C4-2B (cell line): Measurements from ENCODE around the gene CEP192.

ENCODE experiments used
- H3K27ac ChIP-seq: fragments of 450-650 bp; 2 replicates; pipeline ENCODE4 v1.5.1; 2017
- ZFX ChIP-seq: fragments of 450-650 bp; IDR thresholded peaks from 2 replicates; pipeline ENCODE4 v1.6.1; 2017
- TF ChIP-seq, protein P1 (sequence below): fragments of 450-650 bp; conservative IDR thresholded peaks from 2 replicates; pipeline ENCODE4 v1.5.1; 2017; ENCODE audit warnings: mild to moderate bottlenecking

CEP192 gene

DNA sequence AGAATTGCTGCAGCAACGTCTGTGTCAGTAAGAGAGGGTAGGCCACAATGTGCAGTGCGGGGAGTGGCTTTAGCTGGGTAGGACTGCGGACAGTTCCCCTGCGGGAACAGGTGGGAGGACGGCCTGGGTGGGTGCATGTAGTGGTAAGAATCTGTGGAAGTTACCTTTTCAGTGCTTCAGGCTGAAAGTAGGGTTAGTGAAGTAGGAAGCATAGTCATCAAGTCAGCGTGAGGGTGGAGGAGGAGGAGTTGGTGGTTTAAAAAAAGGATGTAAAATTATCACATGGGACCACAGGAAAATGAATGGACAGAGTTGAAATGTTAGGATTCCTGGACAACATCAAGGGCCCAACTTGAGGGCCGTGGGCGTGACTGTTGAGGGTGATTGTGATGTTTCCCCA lies 13.2 kb downstream of the CEP192 start:
- no peak for TF ChIP-seq ZFX
- TF ChIP-seq, protein P1, sequence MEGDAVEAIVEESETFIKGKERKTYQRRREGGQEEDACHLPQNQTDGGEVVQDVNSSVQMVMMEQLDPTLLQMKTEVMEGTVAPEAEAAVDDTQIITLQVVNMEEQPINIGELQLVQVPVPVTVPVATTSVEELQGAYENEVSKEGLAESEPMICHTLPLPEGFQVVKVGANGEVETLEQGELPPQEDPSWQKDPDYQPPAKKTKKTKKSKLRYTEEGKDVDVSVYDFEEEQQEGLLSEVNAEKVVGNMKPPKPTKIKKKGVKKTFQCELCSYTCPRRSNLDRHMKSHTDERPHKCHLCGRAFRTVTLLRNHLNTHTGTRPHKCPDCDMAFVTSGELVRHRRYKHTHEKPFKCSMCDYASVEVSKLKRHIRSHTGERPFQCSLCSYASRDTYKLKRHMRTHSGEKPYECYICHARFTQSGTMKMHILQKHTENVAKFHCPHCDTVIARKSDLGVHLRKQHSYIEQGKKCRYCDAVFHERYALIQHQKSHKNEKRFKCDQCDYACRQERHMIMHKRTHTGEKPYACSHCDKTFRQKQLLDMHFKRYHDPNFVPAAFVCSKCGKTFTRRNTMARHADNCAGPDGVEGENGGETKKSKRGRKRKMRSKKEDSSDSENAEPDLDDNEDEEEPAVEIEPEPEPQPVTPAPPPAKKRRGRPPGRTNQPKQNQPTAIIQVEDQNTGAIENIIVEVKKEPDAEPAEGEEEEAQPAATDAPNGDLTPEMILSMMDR: no peak
- H3K27ac ChIP-seq: no peak overlapping the region

DNA sequence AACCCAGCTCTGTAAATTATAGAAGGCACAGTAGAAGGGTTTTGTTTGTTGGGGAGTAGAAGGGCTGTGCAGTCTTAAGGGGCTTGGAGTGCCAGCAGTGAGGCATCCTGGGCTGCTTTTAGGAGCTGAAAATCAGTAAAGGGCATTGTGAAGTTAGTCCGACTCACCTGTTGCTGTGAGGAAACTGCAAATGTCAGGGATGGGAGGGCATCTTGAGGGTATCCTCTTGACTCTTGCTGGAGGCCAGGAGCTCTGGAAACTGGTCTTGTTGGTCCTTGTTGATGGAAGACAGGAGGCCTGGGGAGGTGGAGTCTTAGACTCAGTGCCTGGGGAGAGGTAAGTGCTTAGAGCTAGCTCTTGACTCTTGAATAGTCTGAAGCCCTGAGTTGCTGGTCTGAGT lies 14.1 kb downstream of the CEP192 start:
- no peak overlapping the region for H3K27ac ChIP-seq
- no peak for TF ChIP-seq ZFX
- TF ChIP-seq, protein P1: no peak

DNA sequence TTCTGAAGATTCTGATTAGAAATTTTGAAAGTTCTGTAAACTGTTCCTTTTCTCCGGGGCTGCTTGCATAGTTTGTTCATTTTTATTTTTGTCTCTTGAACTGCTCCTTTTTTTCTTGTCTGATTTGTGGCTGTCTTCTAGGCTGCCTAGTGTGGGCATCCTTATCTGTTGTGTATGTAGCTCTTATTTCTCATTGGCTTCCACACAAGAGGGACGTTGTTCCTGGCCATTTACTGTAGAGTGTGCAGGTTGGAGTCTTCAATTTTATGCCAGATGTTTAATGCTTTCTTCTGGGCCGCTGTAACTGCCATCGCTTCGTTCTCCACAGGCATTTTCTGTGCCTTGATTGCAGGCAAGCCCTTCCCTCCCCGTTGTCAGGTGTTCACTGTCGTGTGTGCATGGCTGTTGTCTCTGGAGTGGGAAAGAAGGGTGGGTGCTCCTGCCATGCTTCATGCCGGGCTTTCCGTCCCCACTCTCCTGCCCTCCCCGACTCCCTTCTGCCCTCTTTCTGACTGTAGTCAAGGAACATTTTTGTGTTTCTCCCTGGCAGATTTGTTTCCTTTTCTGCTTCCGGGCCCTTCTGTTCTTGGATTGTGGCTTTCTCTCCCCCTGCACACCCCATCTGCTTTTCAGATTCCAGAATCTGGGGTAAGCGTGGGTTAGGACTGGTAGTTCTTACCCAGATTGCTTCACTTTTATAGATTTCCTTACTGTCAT lies 15.5 kb downstream of the CEP192 start:
- TF ChIP-seq, protein P1: no peak
- no peak for TF ChIP-seq ZFX
- no peak overlapping the region for H3K27ac ChIP-seq

DNA sequence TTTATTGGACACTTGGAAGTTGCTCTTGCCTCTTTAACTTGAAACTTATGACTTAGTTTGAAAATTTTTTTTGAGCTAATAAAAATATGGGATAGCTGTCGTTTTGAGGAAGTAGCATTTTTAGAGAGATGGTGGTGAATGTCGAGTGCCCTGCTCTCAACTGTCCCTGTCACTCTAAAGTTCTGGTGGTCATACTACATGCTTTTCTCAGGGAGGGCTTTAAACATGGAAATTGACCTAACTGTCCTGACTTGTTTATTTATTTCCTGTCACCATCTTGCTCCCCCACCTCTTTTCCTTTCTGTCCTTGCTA lies 16.0 kb downstream of the CEP192 start:
- H3K27ac ChIP-seq: no peak overlapping the region
- TF ChIP-seq, protein P1: no peak
- no peak for TF ChIP-seq ZFX

DNA sequence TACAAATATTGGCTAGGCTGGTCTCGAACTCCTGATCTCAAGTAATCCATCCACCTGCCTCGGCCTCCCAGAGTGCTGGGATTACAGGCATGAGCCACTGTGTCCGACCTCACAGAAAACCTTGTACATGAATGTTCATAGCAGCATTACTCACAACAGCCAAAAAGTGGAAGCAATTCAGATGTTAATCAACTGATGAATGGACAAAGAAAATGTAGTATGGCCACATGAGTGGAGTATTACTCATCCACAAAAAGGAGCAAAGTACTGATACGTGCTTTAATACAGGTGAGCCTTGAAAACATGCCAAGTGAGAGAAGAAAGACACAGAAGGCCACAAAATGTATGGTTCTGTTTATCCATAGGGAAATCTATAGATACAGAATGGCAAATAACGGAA lies 20.6 kb downstream of the CEP192 start:
- TF ChIP-seq, protein P1: no peak
- TF ChIP-seq ZFX: no peak
- no peak overlapping the region for H3K27ac ChIP-seq

DNA sequence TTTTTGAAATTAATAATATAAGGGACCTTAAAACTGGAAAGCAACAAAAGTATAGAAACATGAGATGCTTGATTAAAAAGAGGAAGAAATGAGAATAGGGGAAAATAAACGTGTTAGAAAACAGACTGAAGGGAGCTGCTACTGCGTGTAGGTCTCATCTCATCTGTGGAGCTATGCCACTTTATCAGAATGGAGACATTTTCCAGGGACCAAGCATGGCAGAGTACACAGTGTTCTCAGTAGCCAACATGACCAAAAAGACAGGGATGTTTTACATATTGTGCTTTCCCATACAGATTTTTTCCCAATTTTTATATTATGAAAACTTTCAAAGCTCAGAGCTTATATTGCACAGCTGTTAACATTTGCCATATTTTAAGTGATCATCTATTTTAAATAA lies 23.1 kb downstream of the CEP192 start:
- TF ChIP-seq, protein P1: no peak
- no peak for TF ChIP-seq ZFX
- H3K27ac ChIP-seq: no peak overlapping the region

DNA sequence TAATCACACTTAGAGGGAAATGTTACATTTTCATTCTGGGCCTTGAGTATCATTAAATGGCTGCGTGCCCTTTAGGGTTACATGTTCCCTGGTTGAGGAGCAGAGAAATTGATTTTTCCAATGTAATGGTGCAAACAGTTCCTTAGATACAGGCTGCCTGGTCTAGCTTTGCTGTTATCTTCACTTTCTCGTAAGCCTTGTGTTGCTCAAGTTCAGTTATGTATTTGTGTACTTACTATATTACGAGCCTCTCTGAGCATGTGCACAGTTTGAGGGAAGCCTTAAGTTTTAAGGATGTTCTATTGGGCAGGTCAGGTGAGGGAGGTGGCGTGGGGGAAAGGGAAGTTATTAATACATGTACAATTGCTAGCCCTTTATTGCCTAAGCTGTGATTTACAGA lies 23.7 kb downstream of the CEP192 start:
- TF ChIP-seq ZFX: no peak
- TF ChIP-seq, protein P1: no peak
- no peak overlapping the region for H3K27ac ChIP-seq
